Measurements from ENCODE around the gene FCAMR.

The FCAMR gene

DNA sequence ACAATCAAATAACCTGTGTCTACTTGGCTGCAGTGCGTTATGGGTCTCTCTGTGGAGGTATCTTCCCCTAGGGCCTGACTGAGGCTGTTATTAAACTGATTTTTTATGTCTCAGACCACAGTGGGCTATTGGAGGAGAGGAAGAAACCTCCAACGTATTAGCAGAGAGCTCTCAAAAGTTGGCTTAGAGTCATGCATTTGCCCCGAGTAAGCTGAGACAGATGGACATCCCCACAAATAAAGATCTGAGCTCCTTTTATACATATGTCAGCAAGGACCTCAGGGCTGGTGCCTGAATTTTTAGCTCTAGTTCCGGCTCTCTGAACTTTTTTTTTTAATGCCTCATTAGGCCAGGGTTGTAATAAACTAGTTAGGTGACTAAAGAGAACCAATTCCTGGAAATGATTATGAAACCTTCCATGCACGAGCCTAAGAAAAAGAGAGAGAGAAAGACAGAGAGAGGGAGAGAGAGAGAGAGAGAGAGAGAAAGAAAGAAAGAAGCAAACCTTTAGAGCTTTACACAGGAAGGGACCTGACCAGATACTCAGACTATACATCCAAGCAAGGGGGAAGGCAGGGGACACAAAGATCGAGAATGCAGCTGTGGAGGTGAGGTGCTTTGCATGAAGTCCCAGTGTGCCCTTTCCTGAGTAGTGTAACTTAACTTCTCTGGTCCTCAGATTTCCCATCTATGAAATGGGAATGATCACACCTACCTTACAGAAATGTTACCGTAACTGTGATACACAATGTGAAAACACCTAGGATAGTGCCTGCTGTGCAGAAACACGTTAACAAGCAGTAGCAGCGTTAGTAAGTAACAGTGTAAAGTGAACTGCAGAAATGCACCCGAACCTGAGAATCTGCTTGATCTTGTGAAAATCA lies 15.6 kb downstream of the FCAMR start:
- TF ChIP-seq CTCF (IDR thresholded peaks at IDR 0.05; ENCODE audit: insufficient read depth, low read depth, low read length, missing control alignments), result no peak
- H3K4me3 ChIP-seq (ENCODE audit: low read depth, low read length), result no peak overlapping the region
- no peak for DNase-seq (ENCODE audit: low read depth)

DNA sequence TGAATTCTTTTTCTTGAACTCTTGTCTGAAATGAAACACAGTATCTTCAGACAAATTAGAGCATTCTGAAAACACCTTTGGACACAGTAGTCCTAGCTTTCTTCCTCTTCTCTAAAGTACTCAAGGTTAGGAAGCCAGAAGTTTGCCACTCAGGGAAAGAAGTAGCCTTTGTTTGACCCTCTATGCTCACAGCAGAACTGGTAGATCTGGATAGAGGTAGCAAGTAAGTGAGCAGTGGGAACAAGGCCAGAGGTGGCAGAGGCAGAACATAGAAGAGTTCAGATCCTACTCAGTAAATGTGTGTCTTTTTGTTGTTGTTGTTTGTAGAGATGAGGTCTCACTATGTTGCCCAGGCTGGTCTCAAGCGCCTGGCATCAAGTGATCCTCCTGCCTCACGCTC lies 16.6 kb downstream of the FCAMR start:
- H3K4me3 ChIP-seq (ENCODE audit: low read depth, low read length), result no peak overlapping the region
- TF ChIP-seq CTCF (IDR thresholded peaks at IDR 0.05; ENCODE audit: insufficient read depth, low read depth, low read length, missing control alignments), result no peak
- DNase-seq (ENCODE audit: low read depth), result no peak

GRCh38 chr1:206953126-206953525 lies 17.1 kb downstream of the FCAMR start:
- H3K4me3 ChIP-seq (ENCODE audit: low read depth, low read length), result no peak overlapping the region
- no peak for TF ChIP-seq CTCF (IDR thresholded peaks at IDR 0.05; ENCODE audit: insufficient read depth, low read depth, low read length, missing control alignments)
- DNase-seq (ENCODE audit: low read depth), result no peak

DNA sequence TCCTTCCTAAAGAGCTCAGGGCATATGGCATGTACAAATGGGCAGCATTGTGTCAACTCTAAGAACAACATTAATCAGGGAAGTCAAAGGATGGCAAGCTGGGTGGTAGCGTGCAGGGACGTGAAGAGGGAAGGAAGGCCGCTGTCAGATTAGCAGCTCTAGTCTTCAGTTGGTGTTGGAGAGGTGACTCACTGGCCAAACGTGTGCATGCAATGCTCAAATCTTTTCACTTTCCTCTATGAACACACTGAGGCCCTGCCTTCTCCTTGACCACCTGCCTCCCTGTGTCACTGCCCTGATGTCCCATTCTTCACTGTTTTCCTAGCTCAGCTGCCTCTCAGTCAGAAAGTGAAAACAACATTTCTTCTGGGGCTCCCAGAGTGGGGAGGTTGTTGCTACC lies 18.1 kb downstream of the FCAMR start:
- no peak for TF ChIP-seq CTCF (IDR thresholded peaks at IDR 0.05; ENCODE audit: insufficient read depth, low read depth, low read length, missing control alignments)
- DNase-seq (ENCODE audit: low read depth), result no peak
- H3K4me3 ChIP-seq (ENCODE audit: low read depth, low read length), result no peak overlapping the region

DNA sequence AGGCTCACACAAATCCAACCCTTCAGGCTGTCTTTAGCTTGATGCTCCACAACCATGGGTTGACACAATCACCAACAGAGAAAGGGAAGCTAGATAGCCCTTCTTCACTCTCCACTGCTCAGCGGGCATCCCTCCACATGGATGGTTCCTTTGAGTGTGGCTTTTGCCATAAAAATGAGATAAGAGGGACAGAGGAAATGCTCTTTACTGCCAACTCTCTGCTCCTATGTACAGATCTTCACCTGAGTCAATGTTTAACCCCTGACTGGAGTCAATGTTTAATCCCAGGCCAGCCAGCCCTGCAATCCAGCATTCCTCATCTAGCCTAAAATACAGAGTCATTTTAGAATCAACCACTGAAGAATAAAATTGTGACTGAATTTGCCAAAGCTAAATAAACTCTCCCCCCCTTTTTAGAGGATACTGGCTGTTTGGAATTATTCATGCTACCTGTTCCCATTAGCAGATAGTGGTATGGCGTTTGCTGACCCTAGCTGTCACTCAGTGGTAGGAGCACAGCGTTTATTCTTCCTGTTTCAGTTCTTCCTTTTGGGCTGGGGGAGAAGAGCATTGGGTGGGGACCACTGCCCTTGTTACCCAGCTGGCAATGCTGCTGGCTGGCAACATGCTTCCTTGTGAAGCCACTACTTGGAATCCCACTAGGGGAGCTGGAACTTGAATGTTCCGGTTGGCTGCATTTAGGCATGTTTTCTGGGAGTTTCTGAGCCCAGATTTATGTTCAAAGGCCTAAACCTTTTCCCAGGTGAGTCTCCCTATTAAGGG lies 18.8 kb downstream of the FCAMR start:
- no peak overlapping the region for H3K4me3 ChIP-seq (ENCODE audit: low read depth, low read length)
- no peak for TF ChIP-seq CTCF (IDR thresholded peaks at IDR 0.05; ENCODE audit: insufficient read depth, low read depth, low read length, missing control alignments)
- no peak for DNase-seq (ENCODE audit: low read depth)

GRCh38 chr1:206949641-206950040 lies 20.6 kb downstream of the FCAMR start:
- no peak overlapping the region for H3K4me3 ChIP-seq (ENCODE audit: low read depth, low read length)
- no peak for TF ChIP-seq CTCF (IDR thresholded peaks at IDR 0.05; ENCODE audit: insufficient read depth, low read depth, low read length, missing control alignments)
- no peak for DNase-seq (ENCODE audit: low read depth)

Data from GM12865 (cell line).